GM12878 (cell line): ENCODE results near the gene PLCG2.

Experiments
- CBFB ChIP-seq: IDR thresholded peaks from 2 replicates; pipeline ENCODE4 v1.6.1; 2016; ENCODE audit warnings: antibody characterized with exemption, low read depth
- EP300 ChIP-seq, 2 experiments: fragments of 150-350 bp in 1 of 2; IDR thresholded peaks; 2 replicates each; pipeline ENCODE4 v1.6.1; 2011 to 2012; ENCODE audit warnings: low read depth in 2 of 2, low read length in 2 of 2, borderline replicate concordance in 1 of 2, improper control_type of control experiment in 1 of 2, inconsistent platforms in 1 of 2; ENCODE audit not compliant: control insufficient read depth in 1 of 2
- EZH2 ChIP-seq: IDR thresholded peaks from 2 replicates; pipeline ENCODE4 v1.6.1; 2012; ENCODE audit warnings: low read depth, mild to moderate bottlenecking, control low read depth, inconsistent platforms, low read length, borderline replicate concordance; ENCODE audit not compliant: control insufficient read depth
- MEF2A ChIP-seq: IDR thresholded peaks from 2 replicates; pipeline ENCODE4 v1.6.1; 2011; ENCODE audit warnings: low read depth, mild to moderate bottlenecking, low read length, moderate library complexity; ENCODE audit not compliant: insufficient read depth
- POLR2A ChIP-seq: IDR thresholded peaks from 2 replicates; pipeline ENCODE4 v1.6.1; 2011; ENCODE audit warnings: low read depth, mild to moderate bottlenecking, low read length
- POLR2AphosphoS5 ChIP-seq: IDR thresholded peaks from 2 replicates; pipeline ENCODE4 v1.6.1; 2011; ENCODE audit warnings: mild to moderate bottlenecking, low read length, inconsistent platforms
- SIN3A ChIP-seq: IDR thresholded peaks from 2 replicates; pipeline ENCODE4 v1.6.1; 2012; ENCODE audit warnings: low read depth, low read length, improper control_type of control experiment
- SMC3 ChIP-seq: IDR thresholded peaks from 2 replicates; pipeline ENCODE4 v1.6.1; 2011; ENCODE audit warnings: low read length, improper control_type of control experiment, borderline replicate concordance
- ZSCAN29 ChIP-seq: fragments of 450-650 bp; IDR thresholded peaks from 2 replicates; pipeline ENCODE4 v1.6.1; 2017; ENCODE audit warnings: mild to moderate bottlenecking, moderate library complexity
- TF ChIP-seq, protein P1 (sequence below), 3 experiments: IDR thresholded peaks in 2 of 3; conservative IDR thresholded peaks in 1 of 3; 2 replicates each; pipeline ENCODE4 v1.5.1; 2011; ENCODE audit warnings: low read depth in 3 of 3, low read length in 3 of 3, mild to moderate bottlenecking in 3 of 3, control low read depth in 2 of 3, moderate library complexity in 2 of 3, inconsistent platforms in 1 of 3, mixed read lengths in 1 of 3; ENCODE audit not compliant: control insufficient read depth in 2 of 3, insufficient read depth in 1 of 3; ENCODE audit errors: extremely low read depth in 1 of 3

DNA sequence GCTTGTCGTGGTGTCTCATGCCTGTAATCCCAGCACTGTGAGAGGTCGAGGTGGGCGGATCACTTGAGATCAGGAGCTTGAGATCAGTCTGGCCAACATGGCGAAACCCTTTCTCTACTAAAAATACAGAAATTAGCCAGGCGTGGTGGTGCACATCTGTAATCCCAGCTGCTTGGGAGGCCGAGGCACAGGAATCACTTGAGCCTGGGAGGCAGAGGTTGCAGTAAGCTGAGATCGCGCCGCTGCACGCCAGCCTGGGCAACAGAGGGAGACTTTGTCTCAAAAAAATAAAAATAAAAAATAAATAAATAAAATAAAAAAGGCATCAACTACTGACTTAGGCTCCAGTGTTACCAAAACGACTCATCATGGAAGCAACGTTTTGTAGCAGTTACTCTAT lies 115.5 kb downstream of the PLCG2 start:
- TF ChIP-seq POLR2AphosphoS5 = no peak
- TF ChIP-seq POLR2A = no peak
- TF ChIP-seq ZSCAN29 = no peak
- no peak for TF ChIP-seq SIN3A
- TF ChIP-seq, protein P1, sequence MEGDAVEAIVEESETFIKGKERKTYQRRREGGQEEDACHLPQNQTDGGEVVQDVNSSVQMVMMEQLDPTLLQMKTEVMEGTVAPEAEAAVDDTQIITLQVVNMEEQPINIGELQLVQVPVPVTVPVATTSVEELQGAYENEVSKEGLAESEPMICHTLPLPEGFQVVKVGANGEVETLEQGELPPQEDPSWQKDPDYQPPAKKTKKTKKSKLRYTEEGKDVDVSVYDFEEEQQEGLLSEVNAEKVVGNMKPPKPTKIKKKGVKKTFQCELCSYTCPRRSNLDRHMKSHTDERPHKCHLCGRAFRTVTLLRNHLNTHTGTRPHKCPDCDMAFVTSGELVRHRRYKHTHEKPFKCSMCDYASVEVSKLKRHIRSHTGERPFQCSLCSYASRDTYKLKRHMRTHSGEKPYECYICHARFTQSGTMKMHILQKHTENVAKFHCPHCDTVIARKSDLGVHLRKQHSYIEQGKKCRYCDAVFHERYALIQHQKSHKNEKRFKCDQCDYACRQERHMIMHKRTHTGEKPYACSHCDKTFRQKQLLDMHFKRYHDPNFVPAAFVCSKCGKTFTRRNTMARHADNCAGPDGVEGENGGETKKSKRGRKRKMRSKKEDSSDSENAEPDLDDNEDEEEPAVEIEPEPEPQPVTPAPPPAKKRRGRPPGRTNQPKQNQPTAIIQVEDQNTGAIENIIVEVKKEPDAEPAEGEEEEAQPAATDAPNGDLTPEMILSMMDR (IDR thresholded peaks at IDR 0.05 in 2 of 3, conservative IDR thresholded peaks at IDR 0.05 in 1 of 3; ENCODE audit: control insufficient read depth in 2 of 3, extremely low read depth in 1 of 3, insufficient read depth in 1 of 3, low read depth in 3 of 3, low read length in 3 of 3) = no peak
- TF ChIP-seq CBFB = no peak
- TF ChIP-seq SMC3 = no peak
- TF ChIP-seq EP300 (IDR thresholded peaks at IDR 0.05; ENCODE audit: borderline replicate concordance in 1 of 2, control insufficient read depth in 1 of 2, low read depth in 2 of 2, low read length in 2 of 2) = no peak
- no peak for TF ChIP-seq MEF2A
- no peak for TF ChIP-seq EZH2
